ENCODE data around the gene OR4D2. TPM values are rescaled to one million over a fixed set of nuclear protein-coding genes. Genes with fewer than 3 reads are reported as not detected.

The OR4D2 gene
- total and polyA plus RNA-seq, 2 donors from 2014 or later = not detected

DNA sequence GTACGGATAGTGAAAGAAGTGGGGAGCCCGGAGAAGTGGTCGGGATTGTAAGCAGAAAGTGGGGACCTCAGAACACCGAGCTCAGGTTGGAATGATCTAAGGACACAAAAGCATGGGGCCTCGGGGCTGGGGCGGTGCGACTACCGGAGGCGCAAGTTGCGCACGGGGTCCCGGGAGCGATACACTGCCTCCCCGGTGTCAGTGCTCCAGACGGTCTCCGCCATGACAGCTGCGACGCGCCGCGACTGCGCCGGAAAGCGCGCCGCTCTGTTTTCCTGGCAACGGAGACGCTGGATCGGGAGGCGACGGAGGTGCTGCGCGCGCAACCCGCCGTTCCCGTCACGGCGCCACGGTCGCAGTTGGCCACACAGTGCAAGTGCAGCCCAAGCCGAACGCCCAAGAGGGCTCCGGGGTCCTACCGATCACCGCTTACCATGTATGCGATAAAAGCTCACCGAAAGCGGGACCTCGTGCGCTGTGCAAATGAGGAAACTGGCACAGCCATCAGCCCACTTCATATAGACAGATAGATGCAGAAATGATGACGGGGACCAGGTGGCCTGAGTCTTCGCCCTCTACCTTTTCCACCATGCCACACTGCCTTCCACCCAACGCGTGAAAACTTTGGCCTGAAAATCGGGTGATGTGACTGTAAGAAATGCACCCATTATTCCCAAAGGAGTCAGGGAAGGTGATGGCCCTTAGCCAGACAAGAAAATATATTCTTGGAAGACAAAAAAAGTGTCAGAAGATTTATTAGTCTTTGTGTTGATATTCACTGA is 52.4 kb downstream of the OR4D2 start, which contains the start of gene MKS1:
MKS1 (minus strand) TSS at position 249 of the 782 bp plus-strand sequence; CDS start at position 224, 25 bp downstream.
- no peaks in the 10 kb centered on the region for H3K9me3 ChIP-seq (ENCODE audit: control insufficient read depth in 2 of 3, insufficient read depth in 1 of 3, low read length in 3 of 3)
- H3K27ac ChIP-seq (ENCODE audit: low read depth in 2 of 2, low read length in 2 of 2) = peak within 1 kb of the TSS; percentile 29 to 39
- FAIRE-seq = no peak
- H3K9ac ChIP-seq (ENCODE audit: low read length in 3 of 3) = peak within 1 kb of the TSS; percentile 76 to 94 (median 90)
- no peaks in the 10 kb centered on the region for H3K27me3 ChIP-seq (ENCODE audit: control insufficient read depth, insufficient read depth, low read length)
- H3K4me3 ChIP-seq (ENCODE audit: low read length in 3 of 3) = peak within 1 kb of the TSS; percentile 80 to 96 (median 83)
- peaks cover 0 to 7% (median 0%) of the 10 kb centered on the region in 3 donors for H3K4me1 ChIP-seq (ENCODE audit: control insufficient read depth in 2 of 3, insufficient read depth in 2 of 3, low read depth in 1 of 3, low read length in 3 of 3)
- DNase-seq = peak; percentile 97 to 98 (median 98)
- intact Hi-C loops (cut with DNase I) = no loop called here
- peak; percentile 69 for TF ChIP-seq CTCF (IDR thresholded peaks at IDR 0.05; ENCODE audit: borderline replicate concordance, extremely low read depth, insufficient read depth)
- peaks cover 3 to 6% (median 5%) of the 10 kb centered on the region in 3 donors for H3K36me3 ChIP-seq (ENCODE audit: control insufficient read depth in 2 of 3, insufficient read depth in 3 of 3, low read length in 3 of 3)

DNA sequence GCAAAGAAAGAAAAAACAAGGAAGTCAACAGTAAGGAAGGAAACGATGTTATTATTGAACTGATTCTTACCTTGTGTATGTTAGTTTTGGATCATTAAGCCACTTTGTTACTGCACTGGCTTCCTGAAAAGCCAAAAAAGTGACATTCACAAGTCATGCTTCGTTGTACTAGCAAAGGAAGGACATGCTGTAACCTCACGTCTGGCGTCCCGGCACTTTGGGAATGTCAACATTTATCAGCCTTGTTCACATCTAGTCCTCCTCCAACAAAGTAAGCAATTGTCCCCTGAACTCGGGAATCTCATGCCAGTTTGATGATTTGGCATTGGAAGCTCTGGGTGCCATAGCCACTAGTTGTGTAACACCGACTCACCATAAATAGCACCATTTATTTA is 53.0 kb downstream of the OR4D2 start:
- Histone ChIP-seq H3K27ac (ENCODE audit: low read depth in 2 of 2, low read length in 2 of 2) (no peak overlapping the region), H3K4me3 (ENCODE audit: low read length in 3 of 3) (peak overlapping the region in 2 of 3 donors; percentile 83 to 96), H3K4me1 (ENCODE audit: control insufficient read depth in 2 of 3, insufficient read depth in 2 of 3, low read depth in 1 of 3, low read length in 3 of 3) (peaks cover 0 to 7% (median 0%) of the 10 kb centered on the region in 3 donors), H3K27me3 (ENCODE audit: control insufficient read depth, insufficient read depth, low read length) (no peaks in the 10 kb centered on the region), H3K9me3 (ENCODE audit: control insufficient read depth in 2 of 3, insufficient read depth in 1 of 3, low read length in 3 of 3) (no peaks in the 10 kb centered on the region), H3K9ac (ENCODE audit: low read length in 3 of 3) (no peak overlapping the region), H3K36me3 (ENCODE audit: control insufficient read depth in 2 of 3, insufficient read depth in 3 of 3, low read length in 3 of 3) (peaks cover 1 to 4% (median 3%) of the 10 kb centered on the region in 3 donors)
- peak in 2 of 5 donors; percentile 12 to 17 for DNase-seq
- no peak for FAIRE-seq
- TF ChIP-seq CTCF (IDR thresholded peaks at IDR 0.05; ENCODE audit: borderline replicate concordance, extremely low read depth, insufficient read depth) = no peak
- intact Hi-C loops (cut with DNase I) = no loop called here

Other genes with a start within 250 kb of the OR4D2 start
- 52.3 TPM for gene CUEDC1, start 211.6 kb upstream of the OR4D2 start, total RNA-seq
- gene CUEDC1, start 211.6 kb upstream of the OR4D2 start, polyA plus RNA-seq (ENCODE audit: insufficient read depth, low read depth, low replicate concordance) = 33.0 TPM
- gene VEZF1, start 178.7 kb upstream of the OR4D2 start, total RNA-seq = 92.5 TPM
- gene VEZF1, start 178.7 kb upstream of the OR4D2 start, polyA plus RNA-seq (ENCODE audit: insufficient read depth, low read depth, low replicate concordance) = 26.0 TPM
- gene SRSF1, start 159.7 kb upstream of the OR4D2 start, total RNA-seq = 177 TPM
- 69.8 TPM for gene SRSF1, start 159.7 kb upstream of the OR4D2 start, polyA plus RNA-seq (ENCODE audit: insufficient read depth, low read depth, low replicate concordance)
- gene DYNLL2, start 83.6 kb upstream of the OR4D2 start, total RNA-seq = 43.2 TPM
- gene DYNLL2, start 83.6 kb upstream of the OR4D2 start, polyA plus RNA-seq (ENCODE audit: insufficient read depth, low read depth, low replicate concordance) = 59.7 TPM
- 0.06 TPM for gene OR4D1, start 18.6 kb upstream of the OR4D2 start, total RNA-seq
- not detected for gene OR4D1, start 18.6 kb upstream of the OR4D2 start, polyA plus RNA-seq (ENCODE audit: insufficient read depth, low read depth, low replicate concordance)
- 0.19 TPM for gene EPX, start 25.7 kb downstream of the OR4D2 start, total RNA-seq
- not detected for gene EPX, start 25.7 kb downstream of the OR4D2 start, polyA plus RNA-seq (ENCODE audit: insufficient read depth, low read depth, low replicate concordance)
- 25.6 TPM for gene MKS1, start 52.3 kb downstream of the OR4D2 start, total RNA-seq
- gene MKS1, start 52.3 kb downstream of the OR4D2 start, polyA plus RNA-seq (ENCODE audit: insufficient read depth, low read depth, low replicate concordance) = 17.2 TPM
- not detected for gene LPO, start 71.6 kb downstream of the OR4D2 start, total RNA-seq
- not detected for gene LPO, start 71.6 kb downstream of the OR4D2 start, polyA plus RNA-seq (ENCODE audit: insufficient read depth, low read depth, low replicate concordance)
- 0.47 TPM for gene MPO, start 114.0 kb downstream of the OR4D2 start, total RNA-seq
- not detected for gene MPO, start 114.0 kb downstream of the OR4D2 start, polyA plus RNA-seq (ENCODE audit: insufficient read depth, low read depth, low replicate concordance)
- 30.6 TPM for gene TSPOAP1, start 161.8 kb downstream of the OR4D2 start, total RNA-seq
- 12.5 TPM for gene TSPOAP1, start 161.8 kb downstream of the OR4D2 start, polyA plus RNA-seq (ENCODE audit: insufficient read depth, low read depth, low replicate concordance)
- gene SUPT4H1, start 185.2 kb downstream of the OR4D2 start, total RNA-seq = 60.5 TPM
- 129 TPM for gene SUPT4H1, start 185.2 kb downstream of the OR4D2 start, polyA plus RNA-seq (ENCODE audit: insufficient read depth, low read depth, low replicate concordance)